IMR-90 (cell line): Measurements from ENCODE around the gene SCNN1B. TPM values are rescaled to one million over a fixed set of nuclear protein-coding genes. Genes with fewer than 3 reads are reported as not detected.
"Not testable (repeated sequence)": the region's sequence is repeated elsewhere in the genome, so short reads cannot be mapped to it uniquely, and the experiment has no call there.

Experiments used
- ATAC-seq: fragments of 200-7000 bp; cut with Tn5 transposase; 2 replicates; pipeline ENCODE4 v1.9.1; 2020; ENCODE audit warnings: low read depth, mild to moderate bottlenecking, moderate library complexity
- BruUV-seq: library from RNA; stranded (reverse); fragments of 400-500 nt; replicated peaks from 2 replicates; lab custom pipeline; 2021; lab: Mats Ljungman, UMichigan
- CTCF ChIA-PET: fragments of 300-600 bp; formaldehyde crosslinking; extraction: SDS; loops from one replicate; lab custom pipeline; 2021; ENCODE audit warnings: antibody characterized with exemption; lab: Yijun Ruan, JAX
- POLR2A ChIA-PET: fragments of 300-600 bp; sonication (Branson Sonifier 250); formaldehyde crosslinking; loops from one replicate; lab custom pipeline; 2022; ENCODE audit warnings: antibody characterized with exemption; ENCODE audit not compliant: unreplicated experiment; lab: Charles Lee
- DNase-seq: peaks from one replicate; pipeline ENCODE4 v3.0.0; 2013
- H2AFZ ChIP-seq: replicated peaks from 2 replicates; pipeline ENCODE3; 2013; ENCODE audit warnings: low read length, mild to moderate bottlenecking; ENCODE audit not compliant: poor library complexity
- H2AK5ac ChIP-seq: 2 replicates; pipeline ENCODE4 v1.6.1; 2013; ENCODE audit warnings: low read depth, low read length, inconsistent platforms
- H2AK9ac ChIP-seq: replicated peaks from 2 replicates; pipeline ENCODE3; 2013; ENCODE audit warnings: mild to moderate bottlenecking, low read depth, low read length, moderate library complexity; ENCODE audit not compliant: poor library complexity
- H2BK120ac ChIP-seq: 2 replicates; pipeline ENCODE4 v1.6.1; 2013; ENCODE audit warnings: low read depth, low read length, inconsistent platforms
- H2BK15ac ChIP-seq: 3 replicates; pipeline ENCODE4 v1.6.1; 2013; ENCODE audit warnings: low read depth, low read length, inconsistent platforms
- H2BK20ac ChIP-seq: 2 replicates; pipeline ENCODE4 v1.6.1; 2013; ENCODE audit warnings: low read depth, mild to moderate bottlenecking, inconsistent platforms, low read length, moderate library complexity
- H2BK5ac ChIP-seq: 2 replicates; pipeline ENCODE4 v1.6.1; 2013; ENCODE audit warnings: mild to moderate bottlenecking, low read depth, low read length, inconsistent platforms; ENCODE audit not compliant: poor library complexity, severe bottlenecking
- H3K14ac ChIP-seq: replicated peaks from 2 replicates; pipeline ENCODE4 v1.6.1; 2013; ENCODE audit warnings: low read depth, low read length, inconsistent platforms
- H3K18ac ChIP-seq: 2 replicates; pipeline ENCODE4 v1.6.1; 2013; ENCODE audit warnings: low read depth, low read length, control low read depth
- H3K23ac ChIP-seq: 2 replicates; pipeline ENCODE4 v1.6.1; 2013; ENCODE audit warnings: low read depth, low read length, inconsistent platforms
- H3K27ac ChIP-seq: 2 replicates; pipeline ENCODE4 v1.5.1; 2013; ENCODE audit warnings: mild to moderate bottlenecking, control low read depth, low read length; ENCODE audit not compliant: insufficient read depth
- H3K27me3 ChIP-seq: 2 replicates; pipeline ENCODE4 v1.6.1; 2013; ENCODE audit warnings: low read length; ENCODE audit not compliant: control insufficient read depth, insufficient read depth
- H3K36me3 ChIP-seq: 2 replicates; pipeline ENCODE4 v1.6.1; 2013; ENCODE audit warnings: low read length, mixed read lengths; ENCODE audit not compliant: control insufficient read depth, insufficient read depth
- H3K4ac ChIP-seq: 2 replicates; pipeline ENCODE4 v1.6.1; 2013; ENCODE audit warnings: low read depth, low read length, inconsistent platforms
- H3K4me1 ChIP-seq: 2 replicates; pipeline ENCODE4 v1.6.1; 2013; ENCODE audit warnings: low read length, mixed read lengths; ENCODE audit not compliant: control insufficient read depth, insufficient read depth
- H3K4me2 ChIP-seq: 2 replicates; pipeline ENCODE4 v1.6.1; 2013; ENCODE audit warnings: low read depth, mild to moderate bottlenecking, control low read depth, low read length, moderate library complexity
- H3K4me3 ChIP-seq: 2 replicates; pipeline ENCODE4 v1.5.1; 2013; ENCODE audit warnings: low read depth, mild to moderate bottlenecking, control low read depth, low read length, moderate library complexity; ENCODE audit not compliant: insufficient read depth
- H3K56ac ChIP-seq: 2 replicates; pipeline ENCODE4 v1.6.1; 2013; ENCODE audit warnings: low read length, inconsistent platforms; ENCODE audit not compliant: insufficient read depth; ENCODE audit errors: extremely low read depth
- H3K79me1 ChIP-seq, 2 experiments: 2 replicates each; pipeline ENCODE4 v1.6.1; 2013; ENCODE audit warnings: low read length in 2 of 2, inconsistent platforms in 1 of 2, low read depth in 1 of 2
- H3K9ac ChIP-seq: 2 replicates; pipeline ENCODE4 v1.6.1; 2013; ENCODE audit warnings: low read depth, low read length, control low read depth
- H3K9me1 ChIP-seq: 2 replicates; pipeline ENCODE4 v1.6.1; 2013; ENCODE audit warnings: low read length, inconsistent platforms; ENCODE audit not compliant: insufficient read depth
- H3K9me3 ChIP-seq: 2 replicates; pipeline ENCODE4 v1.6.1; 2013; ENCODE audit warnings: low read length; ENCODE audit not compliant: control insufficient read depth, insufficient read depth
- H4K20me1 ChIP-seq: 2 replicates; pipeline ENCODE4 v1.6.1; 2013; ENCODE audit warnings: low read length, inconsistent platforms; ENCODE audit not compliant: insufficient read depth
- H4K5ac ChIP-seq: 2 replicates; pipeline ENCODE4 v1.6.1; 2013; ENCODE audit warnings: mild to moderate bottlenecking, low read depth, low read length, control low read depth
- H4K8ac ChIP-seq, 2 experiments: 2 replicates each; pipeline ENCODE4 v1.6.1; 2013; ENCODE audit warnings: low read depth in 2 of 2, low read length in 2 of 2, control low read depth in 1 of 2, inconsistent platforms in 1 of 2
- H4K91ac ChIP-seq: 2 replicates; pipeline ENCODE4 v1.6.1; 2013; ENCODE audit warnings: low read depth, low read length, inconsistent platforms; ENCODE audit not compliant: insufficient read depth
- WGBS, 2 experiments: methylation state at CpG; one replicate each; pipeline versions ENCODE4 v1.1.5 to v1.1.7; 2013; ENCODE audit warnings: missing lambda C conversion rate in 2 of 2; ENCODE audit not compliant: insufficient read length in 1 of 2; ENCODE audit errors: extremely low coverage in 2 of 2; 5-methylcytosine and 5-hydroxymethylcytosine counted together
- dilution Hi-C: fragments of 300-500 bp; cut with HindIII; formaldehyde crosslinking; loops from one replicate; pipeline ENCODE4 v1.14.3; 2018; ENCODE audit warnings: low sequenced_read_pairs; ENCODE audit not compliant: unreplicated experiment
- in situ Hi-C: fragments of 300-500 bp; cut with MboI; formaldehyde crosslinking; loops from 3 replicates; pipeline ENCODE4 v1.14.3; 2019; ENCODE audit warnings: low sequenced_read_pairs, inconsistent platforms, mixed read lengths
- intact Hi-C: fragments of 100-400 bp; cut with micrococcal nuclease; formaldehyde crosslinking; loops from 2 replicates; pipeline ENCODE4 v1.10.0; 2022
- polyA plus RNA-seq, 3 experiments: library from polyadenylated mRNA; depleted of rRNA; stranded (reverse); fragments of >200 nt; gene quantifications; 2 replicates each; pipeline ENCODE4 v1.2.3, GENCODE V29; 2012; ENCODE audit warnings: low replicate concordance in 1 of 3
- total RNA-seq: library from RNA; depleted of rRNA; stranded (reverse); fragments of >200 nt; gene quantifications from 2 replicates; pipeline ENCODE4 v1.2.3, GENCODE V29; 2012

The SCNN1B gene
- total and polyA plus RNA-seq, 2 of the 4 experiments (the other 2 are of a cell fraction), result not detected

DNA sequence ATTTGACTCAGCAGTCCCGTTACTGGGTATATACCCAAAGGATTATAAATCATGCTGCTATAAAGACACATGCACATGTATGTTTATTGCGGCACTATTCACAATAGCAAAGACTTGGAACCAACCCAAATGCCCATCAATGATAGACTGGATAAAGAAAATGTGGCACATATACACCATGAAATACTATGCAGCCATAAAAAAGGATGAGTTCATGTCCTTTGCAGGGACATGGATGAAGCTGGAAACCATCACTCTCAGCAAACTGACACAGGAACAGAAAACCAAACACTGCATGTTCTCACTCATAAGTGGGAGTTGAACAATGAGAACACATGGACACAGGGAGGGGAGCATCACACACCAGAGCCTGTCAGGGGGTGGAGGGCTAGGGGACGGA, 2.3 kb upstream of the SCNN1B start:
- intact Hi-C loops, result not testable (repeated sequence)

More for the DNA sequence above, 2.3 kb upstream of the SCNN1B start:
- H2AK9ac ChIP-seq, in situ Hi-C loops, dilution Hi-C loops, H4K8ac ChIP-seq, H2AFZ ChIP-seq, H4K91ac ChIP-seq, ATAC-seq, H2BK15ac ChIP-seq, H2BK120ac ChIP-seq, H3K23ac ChIP-seq, H3K14ac ChIP-seq, H3K4me3 ChIP-seq, H3K4me1 ChIP-seq, H3K56ac ChIP-seq, H3K36me3 ChIP-seq, H3K27ac ChIP-seq, H3K9ac ChIP-seq, H2BK20ac ChIP-seq, H3K18ac ChIP-seq, H3K4ac ChIP-seq, H2BK5ac ChIP-seq, H4K5ac ChIP-seq, BruUV-seq, H3K9me1 ChIP-seq, H3K4me2 ChIP-seq, POLR2A ChIA-PET, DNase-seq, H4K20me1 ChIP-seq, H2AK5ac ChIP-seq, H3K79me1 ChIP-seq, H3K9me3 ChIP-seq: not testable (repeated sequence)
- CTCF ChIA-PET, result interaction anchor here (0.6 kb wide), 2 partner anchors 14 to 52 kb away, joined by 3 to 4 read pairs; no protein-coding TSS in a partner anchor
- peaks cover 20% of the 10 kb centered on the region for H3K27me3 ChIP-seq
- no CpG with 5 or more reads among the region's 3 CpGs for WGBS, 2 experiments
